ENCODE data around the gene ZNF716. TPM values are rescaled to one million over a fixed set of nuclear protein-coding genes. Genes with fewer than 3 reads are reported as not detected.

Gene ZNF716
- polyA plus RNA-seq, 1 of the 3 experiments (the other 2 are of a cell fraction) = not detected

GRCh38 chr7:57413529-57414398 lies 36.2 kb upstream of the ZNF716 start:
- Histone ChIP-seq H2AFZ (ENCODE audit: low read depth) (no peak overlapping the region), H3K4me3 (ENCODE audit: low read depth in 2 of 2, low read length in 1 of 2) (no peak overlapping the region), H3K9ac (no peak overlapping the region), H4K20me1 (ENCODE audit: insufficient read depth) (no peaks in the 10 kb centered on the region), H3K9me3 (no peaks in the 10 kb centered on the region), H3K4me2 (no peak overlapping the region), H3K27ac (ENCODE audit: low read depth in 2 of 2, low read length in 1 of 2) (no peak overlapping the region), H3K79me2 (ENCODE audit: insufficient read depth) (no peaks in the 10 kb centered on the region), H3K27me3 (ENCODE audit: insufficient read depth) (no peaks in the 10 kb centered on the region), H3K36me3 (replicated peaks in 1 of 2; ENCODE audit: control insufficient read depth in 1 of 2, insufficient read depth in 2 of 2, low read length in 1 of 2) (no peaks in the 10 kb centered on the region), H3F3A (replicated peaks; ENCODE audit: insufficient read depth) (no peaks in the 10 kb centered on the region), H3K9me2 (no peaks in the 10 kb centered on the region), H3K4me1 (ENCODE audit: control insufficient read depth in 1 of 2, insufficient read depth in 2 of 2, low read depth in 1 of 2, low read length in 1 of 2) (no peaks in the 10 kb centered on the region)
- no peak for DNase-seq
- 0% methylated on average over 3 of the region's 7 CpGs for WGBS (ENCODE audit: low lambda C conversion rate)
- TF ChIP-seq MAX (IDR thresholded peaks at IDR 0.05; ENCODE audit: low read depth) (no peak), FOXM1 (IDR thresholded peaks at IDR 0.05; ENCODE audit: low read depth) (no peak), JUND (IDR thresholded peaks at IDR 0.05) (no peak), FOXJ3 (CRISPR knock-in tag; IDR thresholded peaks at IDR 0.05) (no peak), IRF3 (IDR thresholded peaks at IDR 0.05; ENCODE audit: low read depth, low read length) (no peak), USF2 (IDR thresholded peaks at IDR 0.05; ENCODE audit: borderline replicate concordance, low read depth, low read length) (no peak), RFX5 (IDR thresholded peaks at IDR 0.05; ENCODE audit: low read length) (no peak), GATA2 (CRISPR knock-in tag; IDR thresholded peaks at IDR 0.05) (no peak), NRF1 (IDR thresholded peaks at IDR 0.05; ENCODE audit: low read depth, low read length) (no peak), ELF1 (IDR thresholded peaks at IDR 0.05) (no peak), TAF1 (IDR thresholded peaks at IDR 0.05; ENCODE audit: borderline replicate concordance, low read depth, low read length) (no peak), MEF2A (IDR thresholded peaks at IDR 0.05; ENCODE audit: borderline replicate concordance, low read depth) (no peak), YY1 (IDR thresholded peaks at IDR 0.05; ENCODE audit: low read depth) (no peak), NFIC (IDR thresholded peaks at IDR 0.05; ENCODE audit: borderline replicate concordance) (no peak)
- TF ChIP-seq, protein P1, sequence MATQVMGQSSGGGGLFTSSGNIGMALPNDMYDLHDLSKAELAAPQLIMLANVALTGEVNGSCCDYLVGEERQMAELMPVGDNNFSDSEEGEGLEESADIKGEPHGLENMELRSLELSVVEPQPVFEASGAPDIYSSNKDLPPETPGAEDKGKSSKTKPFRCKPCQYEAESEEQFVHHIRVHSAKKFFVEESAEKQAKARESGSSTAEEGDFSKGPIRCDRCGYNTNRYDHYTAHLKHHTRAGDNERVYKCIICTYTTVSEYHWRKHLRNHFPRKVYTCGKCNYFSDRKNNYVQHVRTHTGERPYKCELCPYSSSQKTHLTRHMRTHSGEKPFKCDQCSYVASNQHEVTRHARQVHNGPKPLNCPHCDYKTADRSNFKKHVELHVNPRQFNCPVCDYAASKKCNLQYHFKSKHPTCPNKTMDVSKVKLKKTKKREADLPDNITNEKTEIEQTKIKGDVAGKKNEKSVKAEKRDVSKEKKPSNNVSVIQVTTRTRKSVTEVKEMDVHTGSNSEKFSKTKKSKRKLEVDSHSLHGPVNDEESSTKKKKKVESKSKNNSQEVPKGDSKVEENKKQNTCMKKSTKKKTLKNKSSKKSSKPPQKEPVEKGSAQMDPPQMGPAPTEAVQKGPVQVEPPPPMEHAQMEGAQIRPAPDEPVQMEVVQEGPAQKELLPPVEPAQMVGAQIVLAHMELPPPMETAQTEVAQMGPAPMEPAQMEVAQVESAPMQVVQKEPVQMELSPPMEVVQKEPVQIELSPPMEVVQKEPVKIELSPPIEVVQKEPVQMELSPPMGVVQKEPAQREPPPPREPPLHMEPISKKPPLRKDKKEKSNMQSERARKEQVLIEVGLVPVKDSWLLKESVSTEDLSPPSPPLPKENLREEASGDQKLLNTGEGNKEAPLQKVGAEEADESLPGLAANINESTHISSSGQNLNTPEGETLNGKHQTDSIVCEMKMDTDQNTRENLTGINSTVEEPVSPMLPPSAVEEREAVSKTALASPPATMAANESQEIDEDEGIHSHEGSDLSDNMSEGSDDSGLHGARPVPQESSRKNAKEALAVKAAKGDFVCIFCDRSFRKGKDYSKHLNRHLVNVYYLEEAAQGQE (IDR thresholded peaks at IDR 0.05; ENCODE audit: low read depth, low read length) = no peak
- ChIA-PET POLR2A (no interaction called here), CTCF (no interaction called here)

Data from SK-N-SH (cell line).